HG03103 (cell line): ENCODE results near the gene ARL13A.
A peak's percentile ranks its signal among the peaks of the same experiment; 100 is the strongest.
"Not testable (repeated sequence)": the region's sequence is repeated elsewhere in the genome, so short reads cannot be mapped to it uniquely, and the experiment has no call there.

Source experiments
- ATAC-seq: cut with Tn5 transposase; IDR thresholded peaks from one replicate; pipeline ENCODE4 v1.9.1; 2021; ENCODE audit warnings: low read depth; ENCODE audit not compliant: unreplicated experiment

Gene ARL13A

DNA sequence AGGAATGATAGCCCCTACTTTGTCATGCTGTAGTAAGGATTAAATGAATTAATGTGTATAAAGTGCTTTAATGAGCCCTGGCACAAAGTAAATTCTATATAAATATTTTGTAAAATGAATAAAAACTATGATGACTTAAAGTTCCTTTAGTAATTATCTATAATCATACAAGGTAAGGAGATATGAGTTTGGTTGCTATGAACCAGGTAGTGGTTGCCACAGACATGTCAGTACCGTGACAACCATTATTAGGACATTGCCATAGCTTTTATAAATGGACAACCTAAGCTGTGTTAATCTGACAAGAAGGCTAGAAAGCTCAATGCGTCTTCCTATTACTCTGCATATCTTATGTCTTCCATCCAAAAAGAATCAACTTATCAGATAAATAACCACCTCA lies at the start of gene ARL13A:
Gene ARL13A, plus strand, starts transcription at position 301 of the 400 bp plus-strand sequence. CDS start 3,982 bp downstream, outside the sequence.
- no peak for ATAC-seq

DNA sequence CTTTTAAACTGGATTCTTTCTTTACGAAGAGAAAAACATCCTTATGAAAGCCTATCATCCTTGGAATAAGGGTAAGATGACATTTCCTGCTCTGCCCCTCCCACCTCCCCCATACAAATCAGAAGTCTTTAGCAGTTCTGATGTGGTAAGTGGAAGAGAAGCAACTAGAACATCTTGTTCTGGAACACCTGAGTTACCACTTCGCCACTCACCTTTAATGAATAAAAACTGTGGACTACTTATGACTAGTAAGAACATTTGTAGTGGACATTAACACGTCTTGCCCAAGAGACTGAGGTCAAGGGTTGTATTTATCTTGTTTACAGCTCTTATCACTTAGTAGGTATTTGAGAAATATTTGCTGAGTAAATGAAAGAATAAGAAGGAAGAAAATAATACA lies 45.1 kb upstream of the ARL13A start:
- no peak for ATAC-seq

DNA sequence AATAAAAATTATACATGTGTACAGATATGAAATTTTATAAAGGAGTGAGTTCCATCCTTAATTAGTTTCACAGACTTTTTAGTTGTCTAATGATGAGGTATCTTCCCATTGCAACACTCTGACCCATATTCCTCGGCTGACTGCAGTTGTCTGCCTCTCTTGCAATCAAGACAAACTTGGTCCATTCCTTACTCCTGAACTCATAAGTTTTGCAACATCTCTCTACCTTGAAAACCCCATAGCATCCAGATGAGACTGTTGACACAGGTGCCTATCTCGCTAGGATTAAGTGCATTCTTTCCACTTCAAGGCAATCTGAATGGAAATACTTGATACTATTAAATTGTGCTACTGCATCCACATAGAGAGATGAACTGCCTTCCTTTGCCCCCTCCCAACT lies 43.1 kb upstream of the ARL13A start:
- ATAC-seq, result no peak

DNA sequence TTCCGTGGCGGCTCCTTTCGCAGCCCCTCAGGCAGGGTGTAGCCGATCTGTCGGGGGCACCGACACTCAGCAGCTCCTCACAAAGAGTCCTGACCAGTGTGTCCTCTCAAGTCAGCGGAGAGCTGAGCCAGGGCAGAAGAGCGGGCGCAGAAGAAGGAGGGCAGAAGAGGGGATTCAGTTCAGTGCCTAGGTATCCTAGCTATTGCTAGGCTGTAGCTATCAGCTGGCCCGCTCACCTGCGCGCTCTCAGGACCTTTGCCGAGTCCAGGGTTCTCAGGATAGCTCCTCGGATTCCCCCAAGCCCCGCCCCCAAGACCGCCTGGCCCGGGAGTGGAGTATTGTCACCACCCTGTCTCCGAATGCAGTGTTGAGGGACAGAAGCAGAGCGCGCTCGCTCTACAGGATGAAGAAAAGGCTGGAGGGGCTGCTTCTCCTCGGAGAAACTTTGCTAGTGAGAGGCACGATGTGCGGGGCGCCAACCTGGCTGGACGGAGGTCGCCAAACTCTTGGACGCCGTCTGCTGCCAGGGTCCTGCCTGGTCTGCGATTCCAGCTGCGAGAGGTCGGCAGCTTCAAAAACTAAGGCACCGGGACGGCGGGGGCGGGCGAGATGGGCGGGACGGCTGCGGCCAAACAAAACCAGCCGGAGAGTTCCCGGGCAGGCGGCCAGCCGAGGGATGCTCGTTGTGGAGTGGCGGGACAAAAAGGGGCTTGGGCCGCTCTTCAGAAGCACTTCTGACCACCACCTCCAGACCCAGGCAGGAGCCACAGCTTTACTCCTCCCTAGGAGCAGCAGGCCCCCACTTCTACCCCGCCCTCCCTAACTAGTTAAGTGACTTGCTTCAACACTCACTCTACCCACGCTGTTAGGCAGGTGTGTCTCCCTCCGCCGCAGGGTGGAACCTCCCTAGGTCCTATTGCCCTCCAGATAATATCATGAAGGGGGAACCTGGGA lies 40.6 kb upstream of the ARL13A start, which contains the start of gene XKRX:
Gene XKRX, minus strand, starts transcription at position 258 of the 954 bp plus-strand sequence. CDS start 613 bp downstream, outside the sequence.
- ATAC-seq, result peak; percentile 73

DNA sequence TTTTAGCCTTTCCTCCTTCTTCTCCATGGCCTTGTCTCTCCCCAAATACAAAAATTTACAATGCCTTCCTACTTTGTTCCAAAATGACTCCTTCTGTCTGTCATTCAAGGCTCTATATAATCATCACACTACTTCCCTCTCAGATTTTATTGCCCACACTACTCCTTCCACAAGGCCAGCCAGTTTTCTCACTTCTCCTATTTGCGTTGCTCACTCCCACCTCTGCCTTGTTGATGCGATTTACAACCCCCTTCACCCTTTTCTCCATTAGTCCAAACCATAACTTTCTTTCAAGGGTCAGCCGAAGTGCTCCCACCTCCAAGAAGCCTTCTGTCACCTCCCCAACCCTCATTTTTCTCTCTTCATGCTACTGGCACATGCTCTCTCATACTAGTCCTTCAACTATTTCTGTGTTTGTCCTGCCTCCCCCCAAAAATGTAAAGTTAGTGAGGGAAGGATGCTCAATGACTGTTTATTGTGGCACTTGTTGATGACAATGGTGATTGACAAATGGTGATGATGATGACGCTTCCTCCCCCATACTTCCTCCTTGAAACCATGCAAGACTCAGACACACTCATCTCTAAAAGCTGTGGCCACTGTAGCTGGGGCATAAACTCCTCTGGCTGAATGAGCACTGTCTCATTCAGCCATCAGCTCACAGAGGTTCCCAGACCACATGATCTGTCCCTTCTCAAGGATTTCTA lies 38.1 kb upstream of the ARL13A start:
- peak; percentile 65 for ATAC-seq

DNA sequence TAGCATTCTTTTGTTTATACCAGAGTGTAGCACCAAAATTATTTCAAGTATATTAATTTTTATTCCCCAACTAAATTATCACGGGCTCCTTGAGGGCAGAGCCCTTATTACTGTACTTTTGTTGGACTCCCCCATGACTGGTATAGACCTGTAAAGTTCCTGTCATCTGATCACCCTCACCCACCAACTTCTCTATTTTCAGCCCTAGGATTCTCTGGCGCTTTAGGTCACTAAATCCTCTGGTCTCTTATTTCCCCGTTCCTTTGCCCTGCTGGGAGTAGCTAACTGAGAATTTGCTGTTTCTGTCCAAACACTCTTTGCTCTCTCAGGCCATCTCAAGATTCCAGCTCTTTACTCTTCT lies 37.6 kb upstream of the ARL13A start:
- no peak for ATAC-seq

DNA sequence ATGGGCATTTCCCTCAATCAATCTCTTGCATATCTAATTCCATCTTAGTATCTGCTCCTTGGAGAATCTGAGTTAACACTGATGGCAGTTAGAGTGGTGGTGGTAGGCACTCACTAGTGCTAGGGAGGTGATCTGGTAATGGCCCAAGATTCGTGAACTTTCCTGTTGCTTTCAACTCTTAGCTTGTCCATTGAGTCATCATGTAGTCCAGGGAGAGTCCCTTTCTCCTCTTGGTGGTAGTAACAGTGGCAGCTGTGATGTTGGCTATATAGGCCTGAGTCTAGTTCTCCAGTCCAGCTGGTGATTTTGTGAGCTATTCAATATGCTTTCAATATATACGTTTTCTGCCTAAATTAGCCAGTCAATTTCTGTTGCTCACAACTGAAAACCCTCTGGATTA lies 33.7 kb upstream of the ARL13A start:
- ATAC-seq, result no peak

DNA sequence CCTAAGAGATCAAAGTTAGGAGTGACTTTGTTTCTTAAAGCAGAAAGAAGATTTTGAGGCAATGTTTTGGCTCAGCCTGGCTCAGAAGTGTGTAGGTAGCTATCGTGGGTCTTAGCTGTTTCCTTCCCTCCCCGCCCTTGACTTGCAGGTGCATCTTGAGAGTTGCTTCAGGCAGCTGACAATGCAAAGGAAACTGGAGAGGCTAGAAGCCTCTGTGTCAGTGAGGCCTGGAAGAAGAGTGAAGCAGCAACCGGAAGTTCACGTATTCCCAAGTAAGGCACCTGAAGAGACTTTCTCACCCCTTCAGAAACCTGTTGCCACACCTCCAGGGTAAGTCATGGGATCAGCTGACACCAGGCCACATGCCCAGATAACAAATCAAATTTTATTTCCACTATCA lies 30.2 kb upstream of the ARL13A start:
- no peak for ATAC-seq

DNA sequence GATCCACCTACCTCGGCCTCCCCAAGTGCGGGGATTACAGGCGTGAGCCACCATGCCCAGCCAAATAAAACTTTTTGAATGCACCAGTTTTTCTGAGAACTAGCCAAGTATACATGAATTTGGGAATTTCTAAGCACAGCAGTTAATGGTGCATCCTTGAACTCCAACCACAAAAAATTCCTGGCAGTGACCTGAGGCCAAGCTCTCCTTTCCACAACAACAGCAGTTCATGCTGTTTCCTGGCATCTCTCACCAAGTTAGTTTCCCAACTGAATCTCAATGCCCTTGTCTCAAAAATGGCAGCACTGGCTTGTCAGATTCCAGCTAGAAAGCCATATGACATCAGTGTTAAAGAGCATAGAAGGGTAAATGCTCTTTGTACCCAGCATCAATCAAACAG lies 24.9 kb upstream of the ARL13A start:
- no peak for ATAC-seq

DNA sequence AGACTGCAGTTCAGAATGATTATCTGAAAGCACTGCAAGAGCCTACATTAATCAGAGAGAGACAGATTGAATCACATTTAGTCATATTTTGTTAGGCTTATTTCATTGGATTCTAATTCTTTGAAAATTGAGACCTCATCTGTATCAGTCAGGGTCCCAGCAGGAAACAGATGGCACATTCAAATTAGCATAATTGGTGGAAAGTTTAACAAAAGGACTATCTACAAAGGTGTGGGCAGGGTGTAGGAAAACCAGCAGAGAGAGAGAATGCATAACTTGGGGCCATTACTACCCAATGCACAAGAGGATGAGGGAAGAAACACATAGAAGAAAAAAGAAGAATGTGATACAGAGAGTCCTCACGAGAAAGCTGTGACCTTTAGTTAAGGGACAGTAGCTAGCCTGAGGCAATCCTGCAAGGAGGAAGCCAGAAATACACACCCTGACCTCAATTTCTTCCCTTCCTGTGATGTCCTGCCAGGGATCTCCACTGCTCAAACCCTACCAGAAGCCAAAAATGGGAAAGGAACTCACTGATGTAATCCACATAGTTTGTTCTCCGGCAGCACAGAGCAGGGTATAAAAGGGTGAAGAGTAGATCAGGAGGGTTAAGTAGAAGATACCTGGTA lies 23.1 kb upstream of the ARL13A start:
- no peak for ATAC-seq

DNA sequence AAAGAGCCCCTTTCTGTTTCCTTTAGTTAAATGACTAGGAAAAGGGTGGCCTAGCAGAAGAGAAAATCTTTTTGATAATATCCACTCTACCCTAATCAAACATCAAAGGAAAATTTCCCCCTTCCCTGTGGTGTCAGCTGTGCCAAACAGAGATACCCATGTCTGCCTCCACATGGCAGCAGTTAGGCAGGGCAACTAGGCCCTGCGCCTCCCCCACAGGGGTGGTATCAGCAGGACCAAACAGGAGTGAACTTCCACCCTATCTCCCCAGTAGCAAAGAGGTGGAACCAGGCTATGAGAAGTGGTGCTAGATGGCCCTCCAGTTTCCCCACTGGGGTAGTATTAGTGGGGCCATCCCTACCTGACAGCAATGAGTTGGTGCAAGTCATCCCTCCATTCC lies 21.0 kb upstream of the ARL13A start:
- ATAC-seq, result no peak

DNA sequence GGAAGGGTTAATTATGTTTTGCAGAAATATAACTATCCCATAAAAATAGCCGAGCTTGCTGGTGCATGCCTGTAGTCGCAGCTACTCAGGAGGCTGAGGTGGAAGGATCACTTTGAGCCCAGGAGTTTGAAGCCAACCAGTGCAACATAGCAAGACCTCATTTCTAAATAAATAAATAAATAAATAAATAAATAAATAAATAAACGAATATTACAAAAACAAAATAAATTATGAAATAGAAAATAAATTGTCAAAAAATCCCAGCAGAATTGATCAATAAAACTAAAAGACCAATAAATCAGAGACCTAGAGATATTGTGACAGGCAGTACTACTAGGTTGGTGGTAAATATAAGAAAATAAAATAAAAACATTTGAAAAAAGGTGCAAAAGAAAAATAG lies 6.7 kb upstream of the ARL13A start:
- ATAC-seq, result no peak

DNA sequence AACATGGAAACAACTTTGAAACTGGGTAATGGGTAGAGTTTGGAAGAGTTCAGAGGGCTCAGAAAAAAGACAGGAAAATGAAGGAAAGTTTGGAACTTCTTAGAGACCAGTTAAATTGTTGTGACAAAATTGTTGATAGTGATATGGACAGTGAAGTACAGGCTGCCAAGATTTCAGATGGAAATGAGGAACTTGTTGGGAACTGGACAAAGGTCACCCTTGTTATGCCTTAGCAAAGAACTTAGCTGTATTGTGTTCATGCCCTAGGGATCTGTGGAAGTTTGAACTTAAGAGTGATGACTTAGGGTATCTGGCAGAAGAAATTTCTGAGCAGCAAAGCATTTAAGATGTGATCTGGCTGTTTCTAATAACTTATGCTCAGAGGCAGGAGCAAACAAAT lies 5.1 kb upstream of the ARL13A start:
- ATAC-seq, result no peak

DNA sequence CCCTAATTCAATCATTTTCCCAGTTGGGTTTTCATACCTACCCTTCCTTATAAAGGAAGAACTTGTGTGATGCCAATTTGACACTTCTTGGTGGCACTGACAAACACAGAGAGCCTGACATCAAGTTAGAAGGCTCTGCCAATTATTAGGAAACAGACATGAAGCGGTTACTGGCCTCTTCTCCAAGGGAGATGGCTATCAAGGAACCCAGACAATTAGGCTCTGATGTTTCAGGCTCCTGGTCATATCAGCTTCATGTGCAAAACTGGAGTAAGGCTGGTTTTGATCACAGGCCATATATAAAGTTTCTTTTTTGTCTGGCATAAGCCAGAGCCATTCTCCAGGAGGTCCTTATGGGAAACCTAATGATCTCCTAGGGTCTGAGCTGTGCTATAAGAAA lies 428 bp downstream of the ARL13A start:
- no peak for ATAC-seq

DNA sequence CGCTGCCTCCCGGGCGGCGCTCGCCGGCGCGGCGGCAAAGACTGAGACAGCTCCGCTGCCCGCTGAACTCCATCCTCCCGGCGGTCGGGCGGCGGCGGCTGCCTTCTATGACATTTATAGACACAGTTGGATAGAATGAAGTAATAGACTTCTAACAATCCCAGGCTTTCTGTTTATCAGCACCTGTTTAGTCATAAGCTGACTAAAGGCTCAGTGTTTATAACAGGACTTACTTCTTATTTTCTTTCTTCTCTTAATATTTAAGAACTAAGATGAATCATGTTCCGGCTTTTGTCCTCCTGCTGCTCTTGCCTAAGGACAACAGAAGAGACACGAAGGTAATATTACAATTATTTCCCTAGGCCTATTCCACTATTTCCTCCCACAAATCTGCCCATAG lies 3.9 kb downstream of the ARL13A start:
- ATAC-seq, result no peak

DNA sequence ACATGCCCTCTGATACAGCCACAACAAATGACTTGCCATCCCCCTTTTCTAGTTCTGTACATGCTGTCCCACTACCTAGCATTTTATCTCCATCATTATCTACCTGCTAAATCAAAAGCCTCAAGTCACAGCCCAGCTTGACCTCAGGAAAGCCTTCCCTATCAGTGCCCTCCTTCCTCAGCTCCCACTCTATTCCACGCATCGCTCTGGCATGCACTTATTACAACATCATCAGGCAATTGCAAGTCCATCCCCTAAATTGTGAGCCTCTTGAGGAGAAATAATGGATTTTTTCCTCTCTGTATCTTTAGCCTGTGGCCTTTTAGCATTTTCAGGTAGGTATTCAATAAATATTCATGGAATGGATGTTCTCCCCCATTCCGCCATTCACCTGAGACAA lies 5.7 kb downstream of the ARL13A start:
- ATAC-seq, result no peak

DNA sequence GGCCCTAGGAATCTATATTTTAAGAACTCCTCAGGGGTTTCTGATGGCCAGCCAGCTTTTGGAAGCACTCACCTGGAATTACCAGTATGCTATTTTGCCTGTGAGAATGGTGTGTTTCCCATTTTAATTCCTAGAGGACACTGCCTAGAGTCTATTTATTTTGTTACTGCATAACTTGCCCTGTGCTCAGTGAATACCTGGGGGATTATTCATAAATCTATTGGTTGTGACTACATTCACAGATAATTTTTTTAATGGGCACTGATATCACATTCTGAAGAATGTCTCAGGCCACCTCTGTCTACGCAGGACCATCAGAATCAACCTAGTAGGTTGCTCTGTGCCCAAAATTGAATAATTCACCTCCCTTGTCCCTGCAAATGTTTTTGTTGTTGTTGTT lies 6.7 kb downstream of the ARL13A start:
- no peak for ATAC-seq

DNA sequence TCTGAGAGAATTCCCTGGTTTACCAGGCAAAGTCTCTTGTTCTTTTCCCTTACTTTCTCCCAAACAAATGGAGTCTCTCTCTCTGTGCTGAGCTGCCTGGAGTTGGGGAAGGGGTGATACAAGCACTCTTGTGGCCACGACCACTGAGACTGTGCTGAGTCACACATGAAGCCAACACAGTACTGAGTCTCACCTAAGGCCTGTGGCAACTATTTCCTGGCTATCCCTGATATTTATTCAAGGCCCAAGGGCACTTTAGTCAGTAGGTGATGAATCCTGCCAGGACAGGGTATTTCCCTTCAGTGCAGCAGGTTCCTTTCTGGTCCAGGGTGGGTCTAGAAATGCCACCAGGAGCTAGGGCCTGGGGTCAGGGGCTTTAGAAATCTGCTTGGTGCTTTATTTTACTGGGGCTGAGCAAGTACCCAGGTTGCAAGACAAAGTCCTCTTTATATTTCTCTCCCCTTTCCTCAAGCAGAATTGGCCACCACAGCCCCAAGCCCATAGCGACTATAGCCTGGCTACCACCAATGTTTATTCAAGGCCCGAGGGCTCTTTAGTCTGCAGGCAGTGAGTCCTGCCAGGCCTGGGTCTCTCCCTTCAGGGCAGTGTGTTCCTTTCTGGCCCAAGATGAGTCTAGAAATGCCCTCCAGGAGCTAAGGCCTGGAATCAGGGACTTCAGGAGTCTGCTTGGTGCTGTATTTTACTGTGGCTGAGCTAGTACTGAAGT lies 10.5 kb downstream of the ARL13A start:
- ATAC-seq, result no peak

DNA sequence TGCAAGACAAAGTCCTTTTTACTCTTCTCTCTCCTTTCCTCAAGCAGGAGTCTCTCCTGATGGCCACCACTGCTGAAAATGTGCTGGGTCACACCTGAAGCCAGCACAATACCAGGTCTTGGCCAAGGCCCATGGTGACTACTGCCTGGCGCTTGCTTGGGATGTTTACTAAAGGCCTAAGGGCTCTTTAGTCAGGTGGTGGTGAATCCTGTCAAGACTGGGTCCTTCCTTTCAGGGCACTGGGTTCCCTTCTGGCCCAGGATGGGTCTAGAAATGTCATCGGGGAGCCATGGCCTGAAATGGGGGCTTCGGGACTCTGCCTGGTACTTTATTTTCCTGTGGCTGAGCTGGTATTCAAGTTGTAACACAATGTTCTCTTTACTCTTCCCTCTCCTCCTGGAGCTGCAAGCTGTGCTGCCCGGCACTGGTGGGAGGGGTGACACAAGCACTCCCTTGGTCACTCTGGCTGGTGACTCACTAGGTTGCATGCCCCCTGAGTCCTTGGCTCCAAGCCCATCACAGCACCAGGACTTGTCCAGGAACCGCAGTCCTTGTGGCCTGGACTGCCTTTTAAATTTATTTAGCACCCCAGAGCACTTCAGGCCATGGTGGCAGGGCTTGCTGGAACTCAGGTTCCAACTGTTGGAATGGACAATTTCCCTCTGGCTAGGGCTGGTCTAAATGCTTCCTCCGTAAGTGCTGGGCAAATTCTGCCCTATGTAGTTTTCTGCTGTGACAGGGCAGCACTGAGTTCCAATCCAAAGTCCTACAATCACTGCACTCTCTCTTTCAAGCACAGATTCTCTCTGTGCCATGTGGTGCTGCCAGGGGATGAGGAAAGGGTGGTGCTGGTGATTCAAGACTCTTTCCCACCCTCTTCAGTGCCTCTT lies 11.3 kb downstream of the ARL13A start:
- ATAC-seq, result no peak

DNA sequence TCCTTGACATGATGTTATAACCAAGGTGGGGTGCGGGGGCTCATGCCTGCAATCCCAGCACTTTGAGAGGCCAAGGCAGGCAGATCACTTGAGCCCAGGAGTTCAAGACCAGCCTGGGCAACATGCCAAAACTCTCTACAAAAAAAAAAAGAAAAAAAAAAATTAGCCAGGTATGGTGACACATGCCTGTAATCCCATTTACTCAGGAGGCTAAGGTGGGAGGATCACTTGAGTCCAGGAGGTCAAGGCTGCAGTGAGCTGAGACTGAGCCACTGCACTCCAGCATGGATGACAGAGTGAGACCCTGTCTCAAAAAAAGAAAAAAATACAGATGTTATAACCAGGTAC lies 12.0 kb downstream of the ARL13A start:
- ATAC-seq, result not testable (repeated sequence)
